IPS-18a (cell line): Measurements from ENCODE around the gene CD8B.
"Not testable (repeated sequence)": the region's sequence is repeated elsewhere in the genome, so short reads cannot be mapped to it uniquely, and the experiment has no call there.

Experiments
- H3K27ac ChIP-seq: one replicate; pipeline ENCODE4 v1.5.1; 2013; ENCODE audit warnings: low read length
- H3K27me3 ChIP-seq: one replicate; pipeline ENCODE4 v1.6.1; 2013; ENCODE audit warnings: mild to moderate bottlenecking, low read length; ENCODE audit not compliant: control insufficient read depth, insufficient read depth
- H3K36me3 ChIP-seq: one replicate; pipeline ENCODE4 v1.6.1; 2013; ENCODE audit warnings: low read depth, low read length; ENCODE audit not compliant: control insufficient read depth
- H3K4me1 ChIP-seq: one replicate; pipeline ENCODE4 v1.6.1; 2013; ENCODE audit warnings: low read depth, low read length; ENCODE audit not compliant: control insufficient read depth
- H3K4me3 ChIP-seq: one replicate; pipeline ENCODE4 v1.5.1; 2013; ENCODE audit warnings: low read length
- H3K9ac ChIP-seq: one replicate; pipeline ENCODE4 v1.6.1; 2013; ENCODE audit warnings: mild to moderate bottlenecking, low read length, moderate library complexity
- H3K9me3 ChIP-seq: one replicate; pipeline ENCODE4 v1.6.1; 2013; ENCODE audit warnings: low read depth, low read length; ENCODE audit not compliant: control insufficient read depth

CD8B gene

GRCh38 chr2:86861628-86862379 is at the start of gene CD8B:
TSS of gene CD8B (minus strand) at chr2:86861886. CDS start at chr2:86861865, 21 bp downstream.
- Histone ChIP-seq H3K27me3 (peaks cover 20% of the 10 kb centered on the region), H3K4me3 (peak within 1 kb of the TSS; percentile 42)
- H3K36me3 ChIP-seq, H3K4me1 ChIP-seq, H3K27ac ChIP-seq, H3K9ac ChIP-seq, H3K9me3 ChIP-seq: not testable (repeated sequence)

GRCh38 chr2:86905868-86906267 is 44.2 kb upstream of the CD8B start:
- H3K9ac ChIP-seq, H3K27me3 ChIP-seq, H3K27ac ChIP-seq, H3K4me3 ChIP-seq, H3K9me3 ChIP-seq, H3K36me3 ChIP-seq, H3K4me1 ChIP-seq: not testable (repeated sequence)

- H3K36me3 ChIP-seq, H3K27ac ChIP-seq, H3K4me3 ChIP-seq, H3K9me3 ChIP-seq, H3K9ac ChIP-seq, H3K4me1 ChIP-seq, H3K27me3 ChIP-seq: not testable (repeated sequence)
Observed at GRCh38 chr2:86900687-86901086, 39.0 kb upstream of the CD8B start.

DNA sequence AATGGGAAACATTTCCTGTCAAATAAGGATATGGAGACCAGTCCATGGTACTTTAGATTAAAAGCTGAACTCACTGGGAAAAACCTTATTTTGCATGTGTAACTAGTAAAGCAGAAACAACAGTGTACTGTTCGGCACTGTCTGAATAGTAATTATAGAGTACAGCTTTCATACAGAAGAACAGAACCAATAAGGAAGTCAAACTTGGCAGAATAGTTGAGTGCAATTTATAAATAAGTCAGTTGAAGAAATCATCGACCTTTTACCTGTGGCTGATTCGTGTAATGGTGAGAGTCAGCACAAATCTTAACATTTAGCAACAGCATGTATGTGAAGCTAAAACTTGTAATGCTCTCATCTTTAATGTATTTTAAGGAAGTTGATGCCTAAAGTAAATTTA is 24.3 kb upstream of the CD8B start:
- H3K36me3 ChIP-seq, H3K9me3 ChIP-seq, H3K27me3 ChIP-seq, H3K4me1 ChIP-seq, H3K9ac ChIP-seq, H3K4me3 ChIP-seq, H3K27ac ChIP-seq: not testable (repeated sequence)

DNA sequence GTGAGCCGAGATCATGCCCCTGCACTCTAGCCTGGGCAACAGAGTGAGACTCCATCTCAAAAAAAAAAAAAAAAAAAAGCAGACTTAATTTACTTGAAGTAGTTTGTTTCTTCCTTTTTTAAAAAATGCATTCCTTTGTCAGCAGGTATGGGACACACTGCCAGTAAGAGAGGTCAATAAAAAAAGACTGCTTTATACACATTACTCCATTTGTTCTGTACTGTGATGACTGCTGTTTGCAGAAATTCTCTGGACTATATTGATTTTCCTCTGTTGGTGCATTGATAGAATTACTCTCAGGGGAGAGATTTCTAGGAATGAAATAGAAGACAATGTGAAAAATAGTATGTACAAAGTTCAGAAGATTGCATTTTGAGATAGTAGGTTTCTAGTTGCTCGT is 21.2 kb upstream of the CD8B start:
- not testable (repeated sequence) for H3K4me3 ChIP-seq, H3K27ac ChIP-seq, H3K9ac ChIP-seq, H3K27me3 ChIP-seq, H3K36me3 ChIP-seq, H3K4me1 ChIP-seq, H3K9me3 ChIP-seq

GRCh38 chr2:86882118-86882665 is 20.5 kb upstream of the CD8B start:
- not testable (repeated sequence) for H3K4me1 ChIP-seq, H3K9ac ChIP-seq, H3K27me3 ChIP-seq, H3K9me3 ChIP-seq, H3K27ac ChIP-seq, H3K36me3 ChIP-seq, H3K4me3 ChIP-seq

GRCh38 chr2:86878986-86879385 is 17.3 kb upstream of the CD8B start:
- H3K9ac ChIP-seq, H3K9me3 ChIP-seq, H3K27me3 ChIP-seq, H3K4me3 ChIP-seq, H3K4me1 ChIP-seq, H3K36me3 ChIP-seq, H3K27ac ChIP-seq: not testable (repeated sequence)

DNA sequence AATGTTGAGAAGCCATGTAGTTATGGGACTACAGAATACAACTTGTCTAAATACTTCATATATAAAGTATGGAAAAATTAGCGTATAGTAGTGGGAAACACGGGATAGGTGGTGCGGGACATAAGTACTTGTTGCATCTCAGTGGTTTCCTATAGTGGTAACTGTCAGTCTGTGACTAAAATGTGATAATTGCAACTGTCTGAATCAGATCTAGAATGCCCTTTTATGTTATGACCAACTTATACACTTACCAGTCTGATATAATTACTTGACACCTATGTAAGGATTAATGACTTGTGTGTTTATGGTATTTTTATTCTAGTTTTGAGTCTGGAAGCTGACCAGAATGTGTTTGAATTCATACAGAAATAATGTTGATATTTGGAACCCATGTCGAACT is 9.3 kb upstream of the CD8B start:
- H3K4me3 ChIP-seq, H3K9me3 ChIP-seq, H3K27me3 ChIP-seq, H3K9ac ChIP-seq, H3K27ac ChIP-seq, H3K36me3 ChIP-seq, H3K4me1 ChIP-seq: not testable (repeated sequence)

DNA sequence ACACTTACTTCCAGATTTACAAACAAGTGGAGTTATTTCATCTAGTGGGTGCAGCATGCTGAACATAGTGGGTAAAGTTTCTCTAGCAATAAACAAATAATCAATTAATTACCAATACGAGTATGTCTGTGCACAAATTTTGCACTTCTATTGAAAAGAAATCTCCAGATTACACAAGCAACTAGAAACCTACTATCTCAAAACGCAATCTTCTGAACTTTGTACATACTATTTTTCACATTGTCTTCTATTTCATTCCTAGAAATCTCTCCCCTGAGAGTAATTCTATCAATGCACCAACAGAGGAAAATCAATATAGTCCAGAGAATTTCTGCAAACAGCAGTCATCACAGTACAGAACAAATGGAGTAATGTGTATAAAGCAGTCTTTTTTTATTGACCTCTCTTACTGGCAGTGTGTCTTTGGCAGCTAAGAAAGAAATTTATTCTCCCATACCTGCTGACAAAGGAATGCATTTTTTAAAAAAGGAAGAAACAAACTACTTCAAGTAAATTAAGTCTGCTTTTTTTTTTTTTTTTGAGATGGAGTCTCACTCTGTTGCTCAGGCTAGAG is 7.3 kb upstream of the CD8B start:
- H3K9me3 ChIP-seq, H3K4me1 ChIP-seq, H3K36me3 ChIP-seq, H3K4me3 ChIP-seq, H3K9ac ChIP-seq, H3K27ac ChIP-seq, H3K27me3 ChIP-seq: not testable (repeated sequence)

GRCh38 chr2:86862380-86862703 is 656 bp upstream of the CD8B start:
- H3K9me3 ChIP-seq, H3K27ac ChIP-seq, H3K36me3 ChIP-seq, H3K4me1 ChIP-seq, H3K9ac ChIP-seq: not testable (repeated sequence)
- Histone ChIP-seq H3K27me3 (peaks cover 20% of the 10 kb centered on the region), H3K4me3 (peak overlapping the region; percentile 42)

DNA sequence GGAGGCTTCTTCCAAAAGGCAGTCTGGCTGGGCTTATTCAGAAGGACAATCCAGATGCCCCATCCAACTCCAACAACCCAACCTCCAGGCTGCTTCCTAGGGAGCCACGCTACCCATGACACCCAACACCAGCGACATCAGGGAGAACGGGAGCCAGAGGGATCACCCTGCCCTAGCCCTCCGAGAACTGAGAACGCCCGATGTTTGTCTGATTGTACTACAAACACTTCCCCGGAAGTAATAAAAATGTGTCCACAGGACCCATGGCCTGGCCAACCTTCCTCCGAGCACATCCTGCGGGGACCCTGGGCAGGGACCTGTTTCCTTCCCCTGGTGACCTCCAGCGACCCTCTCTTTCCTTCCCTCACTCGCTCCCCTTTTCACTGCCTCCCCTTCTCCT is 511 bp downstream of the CD8B start:
- H3K27ac ChIP-seq, H3K4me1 ChIP-seq, H3K9ac ChIP-seq, H3K36me3 ChIP-seq, H3K9me3 ChIP-seq: not testable (repeated sequence)
- peaks cover 20% of the 10 kb centered on the region for H3K27me3 ChIP-seq
- peak overlapping the region; percentile 42 for H3K4me3 ChIP-seq

DNA sequence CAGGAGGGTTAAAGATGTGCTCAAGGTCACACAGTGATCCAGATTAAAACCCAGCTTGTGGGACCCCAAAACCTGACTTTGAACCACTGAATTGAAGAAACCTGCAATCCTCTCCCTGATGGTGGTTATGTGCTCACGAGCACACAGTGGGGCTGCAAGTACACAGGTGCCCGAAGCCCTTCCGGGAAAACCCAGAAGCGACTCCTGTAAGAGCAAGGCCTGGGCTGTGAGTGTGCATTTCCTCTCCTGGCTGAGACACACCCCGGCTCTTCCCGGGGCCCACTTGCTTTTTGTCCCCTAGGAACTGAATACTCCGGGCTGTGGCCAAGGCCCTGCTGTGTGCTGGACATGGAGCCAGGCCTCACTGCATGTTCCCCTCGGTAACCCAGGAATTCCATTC is 1.1 kb downstream of the CD8B start:
- H3K9ac ChIP-seq, H3K27ac ChIP-seq, H3K36me3 ChIP-seq, H3K4me3 ChIP-seq, H3K4me1 ChIP-seq, H3K9me3 ChIP-seq: not testable (repeated sequence)
- peaks cover 20% of the 10 kb centered on the region for H3K27me3 ChIP-seq
